GM12878 (cell line): ENCODE data around the gene IFNA14. TPM values are rescaled to one million over a fixed set of nuclear protein-coding genes. Genes with fewer than 3 reads are reported as not detected.

Experiments
- ATAC-seq: fragments of 200-7000 bp; cut with Tn5 transposase; 3 replicates; pipeline ENCODE4 v1.9.1; 2020; ENCODE audit warnings: mild to moderate bottlenecking, moderate library complexity
- BruUV-seq: library from RNA; stranded (reverse); fragments of 400-500 nt; replicated peaks from 2 replicates; lab custom pipeline; 2021; lab: Mats Ljungman, UMichigan
- CTCF ChIA-PET: fragments of 300-600 bp; sonication (Branson Sonifier 250); formaldehyde crosslinking; extraction: SDS; loops from one replicate; lab custom pipeline; 2021; ENCODE audit warnings: inconsistent platforms; lab: Yijun Ruan, JAX
- POLR2A ChIA-PET: fragments of 350-600 bp; formaldehyde crosslinking; extraction: SDS; loops from one replicate; lab custom pipeline; 2021; ENCODE audit warnings: inconsistent platforms; lab: Charles Lee
- RAD21 ChIA-PET: fragments of 300-600 bp; sonication (Branson Sonifier 250); formaldehyde crosslinking; loops from one replicate; lab custom pipeline; 2023; ENCODE audit warnings: antibody characterized with exemption; ENCODE audit not compliant: unreplicated experiment; lab: Charles Lee
- SMC1A ChIA-PET: fragments of 300-600 bp; sonication (Branson Sonifier 250); formaldehyde crosslinking; loops from one replicate; lab custom pipeline; 2023; ENCODE audit not compliant: unreplicated experiment, uncharacterized antibody; lab: Charles Lee
- DNase-seq: peaks from one replicate; pipeline ENCODE4 v3.0.0-alpha.2; 2011; ENCODE audit warnings: low read depth, low spot score
- FAIRE-seq: peaks from 3 replicates; lab custom pipeline; 2011; peaks lifted over from hg19 to GRCh38; lab: Jason Lieb, UNC
- H2AFZ ChIP-seq: 2 replicates; pipeline ENCODE4 v1.6.0; 2011; ENCODE audit warnings: low read depth, low read length, control low read depth; ENCODE audit not compliant: control insufficient read depth
- H3K27ac ChIP-seq: 2 replicates; pipeline ENCODE4 v1.5.1; 2011; ENCODE audit warnings: control low read depth; ENCODE audit not compliant: control insufficient read depth, insufficient read depth
- H3K27me3 ChIP-seq, 2 experiments: replicated peaks in 1 of 2; 2 replicates each; pipeline versions ENCODE4 v1.6.0 to v1.6.1; 2011; ENCODE audit warnings: low read length in 1 of 2; ENCODE audit not compliant: control insufficient read depth in 2 of 2, insufficient read depth in 2 of 2
- H3K36me3 ChIP-seq, 2 experiments: 2 replicates each; pipeline ENCODE4 v1.5.1; 2011; ENCODE audit warnings: low read length in 1 of 2; ENCODE audit not compliant: control insufficient read depth in 2 of 2, insufficient read depth in 2 of 2
- H3K4me1 ChIP-seq: 2 replicates; pipeline ENCODE4 v1.6.1; 2011; ENCODE audit warnings: mild to moderate bottlenecking, low read length, moderate library complexity, mixed read lengths; ENCODE audit not compliant: control insufficient read depth, insufficient read depth
- H3K4me2 ChIP-seq: 2 replicates; pipeline ENCODE4 v1.6.0; 2011; ENCODE audit warnings: control low read depth; ENCODE audit not compliant: control insufficient read depth, insufficient read depth
- H3K4me3 ChIP-seq: fragments of 200-600 bp; sonication (generic); 2 replicates; pipeline ENCODE4 v1.5.1; 2016
- H3K79me2 ChIP-seq: 2 replicates; pipeline ENCODE4 v1.6.0; 2011; ENCODE audit warnings: low read length; ENCODE audit not compliant: control insufficient read depth, insufficient read depth
- H3K9ac ChIP-seq: 2 replicates; pipeline ENCODE4 v1.8.0; 2011; ENCODE audit warnings: low read length, control low read depth, mixed read lengths; ENCODE audit not compliant: control insufficient read depth, insufficient read depth
- H3K9me3 ChIP-seq: replicated peaks from 3 replicates; pipeline ENCODE4 v1.5.1; 2011; ENCODE audit warnings: mild to moderate bottlenecking, low read length; ENCODE audit not compliant: control insufficient read depth, insufficient read depth
- H4K20me1 ChIP-seq: 2 replicates; pipeline ENCODE4 v1.6.0; 2011; ENCODE audit not compliant: control insufficient read depth, insufficient read depth
- HCFC1 ChIP-seq: fragments of 150-350 bp; IDR thresholded peaks from 2 replicates; pipeline ENCODE4 v1.6.1; 2014; ENCODE audit warnings: low read length
- KAT2A ChIP-seq: conservative IDR thresholded peaks from 2 replicates; pipeline ENCODE4 v1.6.1; 2011; ENCODE audit warnings: low read depth, low read length; ENCODE audit not compliant: control insufficient read depth
- NFIC ChIP-seq: IDR thresholded peaks from 2 replicates; pipeline ENCODE4 v1.6.1; 2012; ENCODE audit warnings: low read depth, mild to moderate bottlenecking, inconsistent platforms, low read length, moderate library complexity
- RFX5 ChIP-seq: IDR thresholded peaks from 2 replicates; pipeline ENCODE4 v1.6.1; 2011; ENCODE audit warnings: low read depth, low read length, improper control_type of control experiment
- SMC3 ChIP-seq: IDR thresholded peaks from 2 replicates; pipeline ENCODE4 v1.6.1; 2011; ENCODE audit warnings: low read length, improper control_type of control experiment, borderline replicate concordance
- TAF1 ChIP-seq: IDR thresholded peaks from 2 replicates; pipeline ENCODE4 v1.6.1; 2011; ENCODE audit warnings: mild to moderate bottlenecking, low read depth, low read length, borderline replicate concordance
- ZBTB11 ChIP-seq: fragments of 450-650 bp; formaldehyde crosslinking; IDR thresholded peaks from 2 replicates; pipeline ENCODE4 v1.5.0; 2022; ENCODE audit warnings: mild to moderate bottlenecking, missing genetic modification characterization
- WGBS: methylation state at CpG from one replicate; pipeline ENCODE4 v1.1.6; 2016; ENCODE audit warnings: low lambda C conversion rate; ENCODE audit not compliant: insufficient replicate concordance, insufficient coverage; ENCODE audit errors: missing lambda C conversion rate; 5-methylcytosine and 5-hydroxymethylcytosine counted together
- in situ Hi-C: fragments of 300-500 bp; cut with MboI; formaldehyde crosslinking; loops from 9 replicates; pipeline ENCODE4 v1.14.3; 2018; ENCODE audit warnings: mixed read lengths
- intact Hi-C: fragments of 100-400 bp; cut with micrococcal nuclease; formaldehyde crosslinking; loops from one replicate; pipeline ENCODE4 v1.14.2; 2022; ENCODE audit not compliant: unreplicated experiment
- polyA plus RNA-seq, 11 experiments: library from polyadenylated mRNA; depleted of rRNA in 4 of 11; unstranded in 6 of 11; stranded (reverse) in 5 of 11; fragments of >200 nt; fragmentation: Nextera tagmentation in 4 of 11; fragmentation: Illumina TruSeq in 1 of 11; extraction: Ambion mirVana in 4 of 11; extraction: Trizol in 1 of 11; gene quantifications; 1 replicate in 1 of 11; 2 replicates in 10 of 11; pipeline versions ENCODE4 v1.2.1 to v1.2.3, GENCODE V29; 2011 to 2016; ENCODE audit warnings: inconsistent platforms in 2 of 11, missing spikeins in 2 of 11, low read depth in 1 of 11
- total RNA-seq, 4 experiments: library from RNA; depleted of rRNA in 3 of 4; stranded (reverse); fragments of >200 nt in 3 of 4; fragmentation: Illumina TruSeq in 1 of 4; extraction: Trizol in 1 of 4; gene quantifications; 2 replicates each; pipeline versions ENCODE4 v1.2.1 to v1.2.3, GENCODE V29; 2013 to 2021

Gene IFNA14
- total and polyA plus RNA-seq, 10 of the 15 experiments (the other 5 are each of a cell fraction or from before 2014, with no cell fraction given): not detected

GRCh38 chr9:21234153-21234687 is 5.6 kb downstream of the IFNA14 start:
- H3K36me3 ChIP-seq: no peaks in the 10 kb centered on the region
- H3K79me2 ChIP-seq: no peaks in the 10 kb centered on the region
- no peaks in the 10 kb centered on the region for H3K4me1 ChIP-seq
- ChIA-PET SMC1A (interaction anchor here (2.2 kb wide), 1 partner anchor 16 kb away, joined by 5 read pairs; no protein-coding TSS in a partner anchor), POLR2A (no interaction called here), RAD21 (interaction anchor here (2.3 kb wide), 1 partner anchor 85 kb away, joined by 6 read pairs; no protein-coding TSS in a partner anchor), CTCF (interaction anchor here (1.1 to 4.4 kb wide), 7 partner anchors 16 to 232 kb away, joined by 3 to 18 read pairs (median 9); no protein-coding TSS in a partner anchor)
- H3K9ac ChIP-seq: no peak overlapping the region
- no peak overlapping the region for H3K4me3 ChIP-seq
- in situ Hi-C loops: loop anchor here (10.0 kb wide), 1 partner anchor 561 kb away; no protein-coding TSS in a partner anchor
- WGBS: 47% methylated on average over 4 of the region's 4 CpGs
- BruUV-seq: no TSS peak
- no peaks in the 10 kb centered on the region for H3K9me3 ChIP-seq
- no peak overlapping the region for H3K27ac ChIP-seq
- H3K4me2 ChIP-seq: no peak overlapping the region
- no peak overlapping the region for H2AFZ ChIP-seq
- no peaks in the 10 kb centered on the region for H3K27me3 ChIP-seq
- DNase-seq (no peak), FAIRE-seq (no peak), ATAC-seq (no peak)
- intact Hi-C loops: loop anchor here (10.0 kb wide), 1 partner anchor 471 kb away; no protein-coding TSS in a partner anchor
- H4K20me1 ChIP-seq: no peaks in the 10 kb centered on the region
- no peak for TF ChIP-seq NFIC
- no peak for TF ChIP-seq TAF1
- no peak for TF ChIP-seq HCFC1
- TF ChIP-seq SMC3: no peak
- no peak for TF ChIP-seq RFX5
- no peak for TF ChIP-seq ZBTB11 (CRISPR knock-in tag)
- no peak for TF ChIP-seq KAT2A
